ENCODE data around the gene GRK2. TPM values are rescaled to one million over a fixed set of nuclear protein-coding genes. Genes with fewer than 3 reads are reported as not detected.
A peak's percentile ranks its signal among the peaks of the same experiment; 100 is the strongest.

GRK2 gene
- total RNA-seq, 1 experiment from 2014 or later = 22.0 TPM

GRCh38 chr11:67299471-67300191, 33.4 kb downstream of the GRK2 start:
- DNase-seq (ENCODE audit: low read depth) = no peak

GRCh38 chr11:67300256-67300755, 34.0 kb downstream of the GRK2 start:
- DNase-seq (ENCODE audit: low read depth) = no peak

GRCh38 chr11:67300756-67301312, 34.6 kb downstream of the GRK2 start:
- no peak for DNase-seq (ENCODE audit: low read depth)

- DNase-seq (ENCODE audit: low read depth) = no peak
These were observed 35.1 kb downstream of the GRK2 start for GRCh38 chr11:67301313-67301921.

- peak; percentile 20 for DNase-seq (ENCODE audit: low read depth)
These were observed 35.8 kb downstream of the GRK2 start for GRCh38 chr11:67301951-67302516.

- DNase-seq (ENCODE audit: low read depth) = peak; percentile 14
These were observed 36.4 kb downstream of the GRK2 start for GRCh38 chr11:67302571-67303131.

- DNase-seq (ENCODE audit: low read depth) = peak; percentile 71
These were observed 37.0 kb downstream of the GRK2 start, which contains the start of gene SSH3 for GRCh38 chr11:67303132-67303834. SSH3 (plus strand) TSS chr11:67303530; CDS start chr11:67303626, 96 bp downstream.

GRCh38 chr11:67303835-67304411, 37.6 kb downstream of the GRK2 start:
- peak; percentile 30 for DNase-seq (ENCODE audit: low read depth)

- DNase-seq (ENCODE audit: low read depth) = no peak
These were observed 38.3 kb downstream of the GRK2 start for GRCh38 chr11:67304511-67305113.

GRCh38 chr11:67306769-67307544, 40.7 kb downstream of the GRK2 start:
- DNase-seq (ENCODE audit: low read depth) = no peak

- no peak for DNase-seq (ENCODE audit: low read depth)
These were observed 41.3 kb downstream of the GRK2 start for GRCh38 chr11:67307545-67308001.

- DNase-seq (ENCODE audit: low read depth) = no peak
These were observed 42.0 kb downstream of the GRK2 start for GRCh38 chr11:67308031-67308866.

GRCh38 chr11:67309166-67309565, 42.9 kb downstream of the GRK2 start:
- DNase-seq (ENCODE audit: low read depth) = no peak

GRCh38 chr11:67309661-67310061, 43.4 kb downstream of the GRK2 start:
- no peak for DNase-seq (ENCODE audit: low read depth)

GRCh38 chr11:67310246-67311050, 44.2 kb downstream of the GRK2 start:
- no peak for DNase-seq (ENCODE audit: low read depth)

- DNase-seq (ENCODE audit: low read depth) = no peak
These were observed 44.8 kb downstream of the GRK2 start for GRCh38 chr11:67311051-67311555.

- no peak for DNase-seq (ENCODE audit: low read depth)
These were observed 45.3 kb downstream of the GRK2 start for GRCh38 chr11:67311556-67312082.

Data from RPMI7951 (cell line).